Activated CD8-positive, alpha-beta T cell treated with anti-CD3 and anti-CD28 coated beads for 36 hours (primary cell): ENCODE results near the gene ARHGAP40. TPM values are rescaled to one million over a fixed set of nuclear protein-coding genes. Genes with fewer than 3 reads are reported as not detected.

Experiments
- ATAC-seq: fragments of 200-7000 bp; cut with Tn5 transposase; one replicate; pipeline ENCODE4 v1.10.0; 2021; ENCODE audit warnings: mild to moderate bottlenecking, moderate library complexity
- CTCF ChIA-PET: fragments of 350-600 bp; sonication (Branson Sonifier 250); formaldehyde crosslinking; loops from one replicate; lab custom pipeline; 2021; ENCODE audit warnings: antibody characterized with exemption; lab: Charles Lee
- POLR2A ChIA-PET: fragments of 350-600 bp; sonication (Branson Sonifier 250); formaldehyde crosslinking; loops from one replicate; lab custom pipeline; 2021; ENCODE audit warnings: antibody characterized with exemption; lab: Charles Lee
- DNase-seq: peaks from one replicate; pipeline ENCODE4 v3.0.0-alpha.2; 2020
- H3K27ac Mint-ChIP-seq: one replicate; pipeline ENCODE4 v1.8.0; 2021; ENCODE audit warnings: mild to moderate bottlenecking, mixed read lengths
- H3K27me3 Mint-ChIP-seq: one replicate; pipeline ENCODE4 v1.8.0; 2021; ENCODE audit warnings: mixed read lengths
- H3K36me3 Mint-ChIP-seq: one replicate; pipeline ENCODE4 v1.8.0; 2021; ENCODE audit warnings: low read depth, mixed read lengths
- H3K4me1 Mint-ChIP-seq: one replicate; pipeline ENCODE4 v1.8.0; 2021; ENCODE audit warnings: low read depth, mixed read lengths
- H3K4me3 Mint-ChIP-seq: one replicate; pipeline ENCODE4 v1.8.0; 2021; ENCODE audit warnings: mild to moderate bottlenecking, moderate library complexity, mixed read lengths
- H3K9me3 Mint-ChIP-seq: one replicate; pipeline ENCODE4 v1.8.0; 2021; ENCODE audit warnings: mixed read lengths
- CTCF ChIP-seq: fragments of 200-600 bp; IDR thresholded peaks from one replicate; pipeline ENCODE4 v1.8.0; 2022; ENCODE audit warnings: antibody characterized with exemption, mild to moderate bottlenecking
- intact Hi-C: fragments of 100-400 bp; cut with micrococcal nuclease; formaldehyde crosslinking; loops from one replicate; pipeline ENCODE4 v1.10.0; 2022
- total RNA-seq, 2 experiments: library from RNA; stranded (reverse); gene quantifications; one replicate each; pipeline ENCODE4 v1.2.3, GENCODE V29; 2021

ARHGAP40 gene
- total RNA-seq, result not detected

GRCh38 chr20:38601216-38602184, at the start of gene ARHGAP40:
Gene ARHGAP40 (plus strand): TSS chr20:38601809.
- H3K9me3 Mint-ChIP-seq, result no peaks in the 10 kb centered on the region

GRCh38 chr20:38554986-38555385, 46.6 kb upstream of the ARHGAP40 start:
- CTCF ChIA-PET, result no interaction called here
- Mint-ChIP-seq H3K27me3 (no peaks in the 10 kb centered on the region), H3K4me1 (no peaks in the 10 kb centered on the region), H3K27ac (no peak overlapping the region), H3K4me3 (no peak overlapping the region), H3K36me3 (peaks cover 25% of the 10 kb centered on the region), H3K9me3 (no peaks in the 10 kb centered on the region)
- ATAC-seq (no peak), DNase-seq (no peak)
- POLR2A ChIA-PET, result no interaction called here
- intact Hi-C loops, result no loop called here
- TF ChIP-seq CTCF, result no peak

More at GRCh38 chr20:38601216-38602184, at the start of gene ARHGAP40:
- DNase-seq (peak; percentile 58), ATAC-seq (peak; percentile 96)
- Mint-ChIP-seq H3K27me3 (peaks cover 44% of the 10 kb centered on the region), H3K4me3 (peak within 1 kb of the TSS; percentile 41), H3K36me3 (no peaks in the 10 kb centered on the region), H3K27ac (no peak within 1 kb of the TSS), H3K4me1 (peaks cover 10% of the 10 kb centered on the region)
- ChIA-PET POLR2A (no interaction called here), CTCF (no interaction called here)
- intact Hi-C loops, result no loop called here
- peak; percentile 25 for TF ChIP-seq CTCF

- no peak for TF ChIP-seq CTCF
- DNase-seq (no peak), ATAC-seq (no peak)
- Mint-ChIP-seq H3K27me3 (no peaks in the 10 kb centered on the region), H3K27ac (no peak overlapping the region), H3K4me3 (no peak overlapping the region), H3K4me1 (no peaks in the 10 kb centered on the region), H3K9me3 (no peaks in the 10 kb centered on the region), H3K36me3 (peaks cover 28% of the 10 kb centered on the region)
- POLR2A ChIA-PET, result no interaction called here
- CTCF ChIA-PET, result no interaction called here
- intact Hi-C loops, result no loop called here
Observed at GRCh38 chr20:38555395-38555794, 46.2 kb upstream of the ARHGAP40 start.

GRCh38 chr20:38557174-38557573, 44.4 kb upstream of the ARHGAP40 start:
- Mint-ChIP-seq H3K4me3 (no peak overlapping the region), H3K36me3 (peaks cover 32% of the 10 kb centered on the region), H3K27ac (no peak overlapping the region), H3K4me1 (no peaks in the 10 kb centered on the region), H3K9me3 (no peaks in the 10 kb centered on the region), H3K27me3 (no peaks in the 10 kb centered on the region)
- DNase-seq (no peak), ATAC-seq (peak; percentile 24)
- intact Hi-C loops, result no loop called here
- TF ChIP-seq CTCF, result no peak
- ChIA-PET CTCF (no interaction called here), POLR2A (no interaction called here)
